Measurements from ENCODE around the gene TM7SF2. TPM values are rescaled to one million over a fixed set of nuclear protein-coding genes. Genes with fewer than 3 reads are reported as not detected.
"Not testable (repeated sequence)": the region's sequence is repeated elsewhere in the genome, so short reads cannot be mapped to it uniquely, and the experiment has no call there.

The TM7SF2 gene
- total RNA-seq, 1 experiment from 2014 or later, result 63.8 TPM

- Mint-ChIP-seq H3K4me3 (peak overlapping the region; percentile 86), H3K27ac (peak overlapping the region; percentile 100), H3K36me3 (peaks cover 37% of the 10 kb centered on the region), H3K4me1 (peaks cover 24% of the 10 kb centered on the region), H3K9me3 (no peaks in the 10 kb centered on the region), H3K27me3 (ENCODE audit: low read depth) (no peaks in the 10 kb centered on the region)
- TF ChIP-seq JAZF1 (CRISPR knock-in tag; IDR thresholded peaks at IDR 0.05) (no peak), CREB1 (CRISPR knock-in tag; IDR thresholded peaks at IDR 0.05) (no peak)
- TF ChIP-seq, protein P1, sequence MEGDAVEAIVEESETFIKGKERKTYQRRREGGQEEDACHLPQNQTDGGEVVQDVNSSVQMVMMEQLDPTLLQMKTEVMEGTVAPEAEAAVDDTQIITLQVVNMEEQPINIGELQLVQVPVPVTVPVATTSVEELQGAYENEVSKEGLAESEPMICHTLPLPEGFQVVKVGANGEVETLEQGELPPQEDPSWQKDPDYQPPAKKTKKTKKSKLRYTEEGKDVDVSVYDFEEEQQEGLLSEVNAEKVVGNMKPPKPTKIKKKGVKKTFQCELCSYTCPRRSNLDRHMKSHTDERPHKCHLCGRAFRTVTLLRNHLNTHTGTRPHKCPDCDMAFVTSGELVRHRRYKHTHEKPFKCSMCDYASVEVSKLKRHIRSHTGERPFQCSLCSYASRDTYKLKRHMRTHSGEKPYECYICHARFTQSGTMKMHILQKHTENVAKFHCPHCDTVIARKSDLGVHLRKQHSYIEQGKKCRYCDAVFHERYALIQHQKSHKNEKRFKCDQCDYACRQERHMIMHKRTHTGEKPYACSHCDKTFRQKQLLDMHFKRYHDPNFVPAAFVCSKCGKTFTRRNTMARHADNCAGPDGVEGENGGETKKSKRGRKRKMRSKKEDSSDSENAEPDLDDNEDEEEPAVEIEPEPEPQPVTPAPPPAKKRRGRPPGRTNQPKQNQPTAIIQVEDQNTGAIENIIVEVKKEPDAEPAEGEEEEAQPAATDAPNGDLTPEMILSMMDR (IDR thresholded peaks at IDR 0.05), result peak; percentile 29
- ChIA-PET POLR2A (interaction anchor here (0.6 to 2.3 kb wide), 4 partner anchors 17 to 63 kb away, joined by 3 to 11 read pairs (median 6); partner anchors contain the start of gene CAPN1), CTCF (interaction anchor here (0.7 to 5.7 kb wide), 17 partner anchors 7 to 669 kb away, joined by 3 to 56 read pairs (median 5); partner anchors contain the start of genes ARL2, CAPN1, CDC42EP2 and RASGRP2)
- DNase-seq (ENCODE audit: low spot score), result no peak
- ATAC-seq, result no peak
These were observed 6.6 kb downstream of the TM7SF2 start for GRCh38 chr11:65118097-65118837.

DNA sequence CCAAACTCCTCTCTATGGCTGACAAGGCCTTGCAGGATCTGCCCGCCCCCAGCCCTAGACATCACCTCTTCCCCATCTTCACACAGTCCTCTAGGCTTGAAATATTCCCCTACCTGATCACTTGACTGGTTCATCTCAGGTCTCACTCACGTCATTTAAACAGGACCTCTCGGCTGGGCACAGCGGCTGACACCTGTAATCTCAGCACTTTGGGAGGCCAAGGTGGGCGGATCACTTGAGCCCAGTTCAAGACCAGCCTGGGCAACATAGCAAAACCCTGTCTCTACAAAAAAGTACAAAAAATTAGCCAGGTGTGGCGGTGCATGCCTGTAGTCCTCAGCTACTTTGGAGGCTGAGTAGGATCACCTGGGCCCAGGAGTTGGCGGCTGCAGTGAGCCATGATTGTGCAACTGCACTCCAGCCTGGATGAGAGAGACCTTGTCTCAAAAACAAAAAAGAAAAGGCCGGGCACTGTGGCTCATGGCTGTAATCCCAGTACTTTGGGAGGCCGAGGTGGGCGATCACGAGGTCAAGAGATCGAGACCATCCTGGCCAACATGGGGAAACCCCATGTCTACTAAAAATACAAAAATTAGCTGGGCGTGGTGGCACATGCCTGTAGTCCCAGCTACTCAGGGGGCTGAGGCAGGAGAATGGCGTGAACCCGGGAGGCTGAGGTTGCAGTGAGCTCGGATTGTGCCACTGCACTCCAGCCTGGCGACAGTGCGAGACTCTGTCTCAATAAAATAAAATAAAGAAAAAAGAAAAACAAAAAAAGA, 7.4 kb downstream of the TM7SF2 start:
- peaks cover 37% of the 10 kb centered on the region for H3K36me3 Mint-ChIP-seq
- not testable (repeated sequence) for H3K4me3 Mint-ChIP-seq; H3K9me3 Mint-ChIP-seq; H3K27me3 Mint-ChIP-seq (ENCODE audit: low read depth); DNase-seq (ENCODE audit: low spot score); ATAC-seq
- peak overlapping the region; percentile 85 for H3K27ac Mint-ChIP-seq
- POLR2A ChIA-PET, result interaction anchor here (1.5 kb wide), 1 partner anchor 62 kb away, joined by 3 read pairs; no protein-coding TSS in a partner anchor
- CTCF ChIA-PET, result interaction anchor here (2.2 to 5.7 kb wide), 4 partner anchors 7 to 85 kb away, joined by 7 to 56 read pairs (median 16); partner anchors contain the start of genes CAPN1, SYVN1 and TM7SF2
- peaks cover 17% of the 10 kb centered on the region for H3K4me1 Mint-ChIP-seq

GRCh38 chr11:65119670-65119995, 8.0 kb downstream of the TM7SF2 start:
- no peaks in the 10 kb centered on the region for H3K27me3 Mint-ChIP-seq (ENCODE audit: low read depth)
- POLR2A ChIA-PET, result interaction anchor here (1.5 kb wide), 1 partner anchor 61 kb away, joined by 3 read pairs; no protein-coding TSS in a partner anchor
- H3K36me3 Mint-ChIP-seq, result peaks cover 37% of the 10 kb centered on the region
- H3K9me3 Mint-ChIP-seq, result no peaks in the 10 kb centered on the region
- CTCF ChIA-PET, result interaction anchor here (2.7 to 5.7 kb wide), 2 partner anchors 8 to 62 kb away, joined by 14 to 56 read pairs; partner anchors contain the start of genes CAPN1 and TM7SF2
- H3K27ac Mint-ChIP-seq, result no peak overlapping the region
- DNase-seq (ENCODE audit: low spot score), result no peak
- H3K4me1 Mint-ChIP-seq, result peaks cover 17% of the 10 kb centered on the region
- TF ChIP-seq MYBL2 (CRISPR knock-in tag; IDR thresholded peaks at IDR 0.05), result no peak
- H3K4me3 Mint-ChIP-seq, result no peak overlapping the region
- no peak for ATAC-seq

DNA sequence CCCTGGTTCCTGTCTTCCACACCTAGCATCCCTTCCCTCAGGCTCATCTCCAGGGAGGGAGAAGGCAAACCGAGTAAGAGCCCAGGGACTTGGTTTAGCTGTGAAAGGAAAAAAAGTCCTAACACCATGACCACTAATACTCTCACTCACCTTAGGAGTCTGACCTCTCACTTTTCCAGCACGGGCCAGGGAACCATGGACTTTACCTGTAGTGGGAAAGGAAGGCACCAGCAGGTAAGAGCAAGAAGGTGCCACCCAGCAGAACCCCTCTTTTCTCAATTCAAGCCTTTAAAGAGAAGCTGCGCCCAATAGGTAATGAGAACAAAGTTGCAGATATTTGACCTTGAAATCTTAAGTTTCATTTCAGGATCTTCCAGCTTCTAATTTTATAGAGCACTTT, 9.2 kb downstream of the TM7SF2 start:
- ATAC-seq (no peak), DNase-seq (ENCODE audit: low spot score) (no peak)
- Mint-ChIP-seq H3K9me3 (no peaks in the 10 kb centered on the region), H3K36me3 (peaks cover 47% of the 10 kb centered on the region), H3K27ac (peak overlapping the region; percentile 100), H3K4me3 (peak overlapping the region; percentile 99), H3K27me3 (ENCODE audit: low read depth) (no peaks in the 10 kb centered on the region), H3K4me1 (peaks cover 17% of the 10 kb centered on the region)
- POLR2A ChIA-PET, result interaction anchor here (1.6 to 2.4 kb wide), 2 partner anchors 9 to 14 kb away, joined by 15 to 19 read pairs; partner anchors contain the start of genes SYVN1 and TM7SF2
- CTCF ChIA-PET, result interaction anchor here (5.7 kb wide), 1 partner anchor 9 kb away, joined by 56 read pairs; the partner anchor contains the start of gene TM7SF2
- no peak for TF ChIP-seq ZNF281 (CRISPR knock-in tag; IDR thresholded peaks at IDR 0.05)
- TF ChIP-seq ELF4 (CRISPR knock-in tag; IDR thresholded peaks at IDR 0.05; ENCODE audit: low read depth), result no peak

DNA sequence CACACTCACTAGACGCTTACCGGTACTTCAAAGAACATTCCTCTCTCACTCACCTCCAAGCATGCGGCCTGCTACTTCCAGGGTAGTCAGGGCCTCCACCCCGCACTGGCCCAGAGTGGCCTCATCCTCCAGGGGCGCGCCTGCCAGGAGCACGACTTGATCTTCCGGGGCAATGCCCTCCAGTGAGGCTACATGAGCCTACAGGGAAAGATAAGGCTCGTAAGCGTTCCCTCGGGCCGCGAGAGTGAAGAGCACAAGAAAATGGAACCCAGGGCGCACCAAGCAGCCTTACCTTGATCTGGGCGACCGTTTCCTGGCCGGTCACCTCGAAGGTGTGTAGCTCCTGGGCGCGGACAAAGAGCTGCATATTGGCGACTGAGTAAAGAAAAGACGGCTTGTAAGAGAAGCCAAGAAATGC, 9.8 kb downstream of the TM7SF2 start:
- no peaks in the 10 kb centered on the region for H3K27me3 Mint-ChIP-seq (ENCODE audit: low read depth)
- no peak for TF ChIP-seq OVOL2 (CRISPR knock-in tag; IDR thresholded peaks at IDR 0.05; ENCODE audit: borderline replicate concordance)
- TF ChIP-seq CBFB (CRISPR knock-in tag; IDR thresholded peaks at IDR 0.05; ENCODE audit: low read depth), result no peak
- TF ChIP-seq ARID4B (CRISPR knock-in tag; IDR thresholded peaks at IDR 0.05; ENCODE audit: borderline replicate concordance), result no peak
- TF ChIP-seq KAT7 (CRISPR knock-in tag; IDR thresholded peaks at IDR 0.05; ENCODE audit: borderline replicate concordance), result no peak

More for the DNA sequence above, 9.8 kb downstream of the TM7SF2 start:
- Mint-ChIP-seq H3K9me3 (no peaks in the 10 kb centered on the region), H3K27ac (peak overlapping the region; percentile 100), H3K36me3 (peaks cover 50% of the 10 kb centered on the region), H3K4me3 (peak overlapping the region; percentile 99), H3K4me1 (peaks cover 17% of the 10 kb centered on the region)
- CTCF ChIA-PET, result interaction anchor here (0.9 to 5.7 kb wide), 12 partner anchors 9 to 334 kb away, joined by 3 to 56 read pairs (median 6); partner anchors contain the start of genes ARL2, BATF2, CAPN1 and CDC42EP2
- ATAC-seq, result no peak
- DNase-seq (ENCODE audit: low spot score), result no peak
- POLR2A ChIA-PET, result interaction anchor here (0.5 to 2.4 kb wide), 9 partner anchors 9 to 381 kb away, joined by 3 to 19 read pairs (median 4); partner anchors contain the start of genes ARL2, CAPN1, SYVN1 and TM7SF2
